ENCODE measurements around the gene DBF4.

DBF4 gene

GRCh38 chr7:87877366-87878040 is 1.2 kb downstream of the DBF4 start:
- peak overlapping the region; percentile 95 for H3K27ac ChIP-seq
- peak overlapping the region; percentile 91 for H3K9ac ChIP-seq
- H3K4me1 ChIP-seq (ENCODE audit: low read depth, poor library complexity, severe bottlenecking): peaks cover 56% of the 10 kb centered on the region
- TF ChIP-seq, protein P1, sequence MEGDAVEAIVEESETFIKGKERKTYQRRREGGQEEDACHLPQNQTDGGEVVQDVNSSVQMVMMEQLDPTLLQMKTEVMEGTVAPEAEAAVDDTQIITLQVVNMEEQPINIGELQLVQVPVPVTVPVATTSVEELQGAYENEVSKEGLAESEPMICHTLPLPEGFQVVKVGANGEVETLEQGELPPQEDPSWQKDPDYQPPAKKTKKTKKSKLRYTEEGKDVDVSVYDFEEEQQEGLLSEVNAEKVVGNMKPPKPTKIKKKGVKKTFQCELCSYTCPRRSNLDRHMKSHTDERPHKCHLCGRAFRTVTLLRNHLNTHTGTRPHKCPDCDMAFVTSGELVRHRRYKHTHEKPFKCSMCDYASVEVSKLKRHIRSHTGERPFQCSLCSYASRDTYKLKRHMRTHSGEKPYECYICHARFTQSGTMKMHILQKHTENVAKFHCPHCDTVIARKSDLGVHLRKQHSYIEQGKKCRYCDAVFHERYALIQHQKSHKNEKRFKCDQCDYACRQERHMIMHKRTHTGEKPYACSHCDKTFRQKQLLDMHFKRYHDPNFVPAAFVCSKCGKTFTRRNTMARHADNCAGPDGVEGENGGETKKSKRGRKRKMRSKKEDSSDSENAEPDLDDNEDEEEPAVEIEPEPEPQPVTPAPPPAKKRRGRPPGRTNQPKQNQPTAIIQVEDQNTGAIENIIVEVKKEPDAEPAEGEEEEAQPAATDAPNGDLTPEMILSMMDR (conservative IDR thresholded peaks at IDR 0.05; ENCODE audit: low read depth, low read length): no peak
- H3K27me3 ChIP-seq (ENCODE audit: insufficient read depth, low read depth): no peaks in the 10 kb centered on the region
- peak overlapping the region; percentile 78 for H2AFZ ChIP-seq (ENCODE audit: low read depth)
- no peaks in the 10 kb centered on the region; the same call in 1 of the 2 replicates for H3K36me3 ChIP-seq (ENCODE audit: insufficient read depth)
- H3K4me2 ChIP-seq: peak overlapping the region; percentile 59
- peaks cover 90% of the 10 kb centered on the region for H3K79me2 ChIP-seq (ENCODE audit: insufficient read depth, low read depth)
- H3K4me3 ChIP-seq (IDR thresholded peaks at IDR 0.05; ENCODE audit: insufficient read depth, low read depth, low read length): no peak overlapping the region
- H4K20me1 ChIP-seq (ENCODE audit: insufficient read depth): 0 out of 2 replicates have a peak, but pooled peaks cover 9% of the 10 kb centered on the region

GRCh38 chr7:87878208-87878735 is 2.0 kb downstream of the DBF4 start:
- Histone ChIP-seq H3K27ac (peak overlapping the region; percentile 95; the same call in 1 of the 2 replicates), H3K36me3 (ENCODE audit: insufficient read depth) (no peaks in the 10 kb centered on the region; the same call in 1 of the 2 replicates), H3K4me1 (ENCODE audit: low read depth, poor library complexity, severe bottlenecking) (peaks cover 64% of the 10 kb centered on the region), H3K79me2 (ENCODE audit: insufficient read depth, low read depth) (peaks cover 90% of the 10 kb centered on the region), H4K20me1 (ENCODE audit: insufficient read depth) (0 out of 2 replicates have a peak, but pooled peaks cover 9% of the 10 kb centered on the region), H3K4me2 (peak overlapping the region; percentile 59), H3K9ac (peak overlapping the region; percentile 91; the same call in 1 of the 2 replicates), H2AFZ (ENCODE audit: low read depth) (no peak overlapping the region), H3K27me3 (ENCODE audit: insufficient read depth, low read depth) (no peaks in the 10 kb centered on the region), H3K4me3 (IDR thresholded peaks at IDR 0.05; ENCODE audit: insufficient read depth, low read depth, low read length) (no peak overlapping the region)
- TF ChIP-seq, protein P1 (conservative IDR thresholded peaks at IDR 0.05; ENCODE audit: low read depth, low read length): no peak

DNA sequence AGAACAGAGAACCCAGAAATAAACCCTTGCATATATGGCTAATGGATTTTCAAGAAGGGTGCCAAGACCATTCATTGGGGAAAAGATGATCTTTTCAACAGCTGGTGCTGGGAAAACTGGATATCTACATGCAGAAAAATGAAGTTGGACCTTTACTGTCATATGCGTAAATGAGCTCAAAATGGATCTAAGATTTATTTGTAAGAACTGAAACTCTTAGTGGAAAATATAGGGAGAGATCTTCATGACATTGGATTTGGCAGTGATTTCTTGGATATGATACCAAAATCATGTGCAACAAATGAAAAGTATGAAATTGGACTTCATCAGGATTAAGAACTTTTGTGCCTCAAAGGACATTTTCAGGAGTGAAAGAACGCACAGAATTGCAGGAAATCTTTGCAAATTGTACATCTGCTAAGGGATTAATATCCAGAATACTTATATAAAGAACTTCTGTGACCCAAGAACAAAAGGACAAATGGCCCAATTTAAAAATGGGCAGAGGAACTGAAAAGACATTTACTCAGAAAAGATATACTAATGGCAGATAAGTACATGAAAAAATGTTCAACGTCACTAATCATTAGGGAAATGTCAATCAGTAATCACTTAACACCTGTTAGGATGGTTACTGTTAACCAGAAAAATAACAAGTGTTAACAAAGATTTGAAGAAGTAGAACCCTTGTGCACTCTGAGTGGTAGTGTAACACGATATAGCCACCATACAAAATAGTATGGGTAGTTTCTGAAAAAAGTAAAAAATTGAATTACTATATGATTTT is 6.1 kb downstream of the DBF4 start:
- H3K79me2 ChIP-seq (ENCODE audit: insufficient read depth, low read depth): peaks cover 98% of the 10 kb centered on the region
- TF ChIP-seq, protein P1 (conservative IDR thresholded peaks at IDR 0.05; ENCODE audit: low read depth, low read length): no peak
- no peak overlapping the region for H2AFZ ChIP-seq (ENCODE audit: low read depth)
- H4K20me1 ChIP-seq (ENCODE audit: insufficient read depth): peaks cover 22% of the 10 kb centered on the region; the same call in 1 of the 2 replicates
- peaks cover 84% of the 10 kb centered on the region for H3K4me1 ChIP-seq (ENCODE audit: low read depth, poor library complexity, severe bottlenecking)
- no peak overlapping the region for H3K27ac ChIP-seq
- H3K36me3 ChIP-seq (ENCODE audit: insufficient read depth): peaks cover 7% of the 10 kb centered on the region; the same call in 1 of the 2 replicates
- H3K27me3 ChIP-seq (ENCODE audit: insufficient read depth, low read depth): no peaks in the 10 kb centered on the region
- H3K4me3 ChIP-seq (IDR thresholded peaks at IDR 0.05; ENCODE audit: insufficient read depth, low read depth, low read length): no peak overlapping the region
- no peak overlapping the region for H3K9ac ChIP-seq
- no peak overlapping the region for H3K4me2 ChIP-seq

DNA sequence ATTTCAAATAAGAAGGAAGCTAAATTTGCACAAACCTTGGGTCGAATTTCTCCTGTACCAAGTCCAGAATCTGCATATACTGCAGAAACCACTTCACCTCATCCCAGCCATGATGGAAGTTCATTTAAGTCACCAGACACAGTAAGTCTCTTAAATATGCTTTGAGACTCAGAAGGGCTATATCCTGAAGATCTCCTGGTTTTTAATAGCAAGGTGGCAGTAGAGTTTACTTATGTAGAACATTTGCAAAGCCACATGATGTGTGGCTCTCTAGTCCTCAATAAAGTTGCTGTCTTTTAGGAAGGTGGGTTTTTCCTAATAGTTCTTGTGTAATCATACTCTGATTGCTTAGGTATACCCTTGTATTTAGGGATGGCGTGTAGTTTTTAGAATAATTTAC is 8.7 kb downstream of the DBF4 start:
- H3K79me2 ChIP-seq (ENCODE audit: insufficient read depth, low read depth): peaks cover 83% of the 10 kb centered on the region
- no peak overlapping the region for H3K4me2 ChIP-seq
- H3K27me3 ChIP-seq (ENCODE audit: insufficient read depth, low read depth): no peaks in the 10 kb centered on the region
- H3K36me3 ChIP-seq (ENCODE audit: insufficient read depth): peaks cover 20% of the 10 kb centered on the region
- peaks cover 22% of the 10 kb centered on the region; the same call in 1 of the 2 replicates for H4K20me1 ChIP-seq (ENCODE audit: insufficient read depth)
- no peak overlapping the region for H3K4me3 ChIP-seq (IDR thresholded peaks at IDR 0.05; ENCODE audit: insufficient read depth, low read depth, low read length)
- no peak overlapping the region for H3K9ac ChIP-seq
- peak overlapping the region; percentile 5; the same call in 1 of the 2 replicates for H3K27ac ChIP-seq
- TF ChIP-seq, protein P1 (conservative IDR thresholded peaks at IDR 0.05; ENCODE audit: low read depth, low read length): no peak
- no peak overlapping the region for H2AFZ ChIP-seq (ENCODE audit: low read depth)
- H3K4me1 ChIP-seq (ENCODE audit: low read depth, poor library complexity, severe bottlenecking): peaks cover 65% of the 10 kb centered on the region

All from KMS-11 (cell line).